Fibroblast of pulmonary artery (primary cell): ENCODE data around the gene KPTN.

Experiments
- DNase-seq: peaks from one replicate; pipeline ENCODE4 v3.0.0-alpha.2; 2010; ENCODE audit warnings: low read depth
- H3K4me3 ChIP-seq: replicated peaks from 2 replicates; pipeline ENCODE4 v1.5.1; 2011; ENCODE audit warnings: low read depth, mild to moderate bottlenecking, control low read depth, low read length, moderate library complexity
- TF ChIP-seq, protein P1 (sequence below): IDR thresholded peaks from 2 replicates; pipeline ENCODE4 v1.5.1; 2011; ENCODE audit warnings: mild to moderate bottlenecking, control low read depth, low read length, inconsistent platforms; ENCODE audit errors: missing control alignments

Gene KPTN

DNA sequence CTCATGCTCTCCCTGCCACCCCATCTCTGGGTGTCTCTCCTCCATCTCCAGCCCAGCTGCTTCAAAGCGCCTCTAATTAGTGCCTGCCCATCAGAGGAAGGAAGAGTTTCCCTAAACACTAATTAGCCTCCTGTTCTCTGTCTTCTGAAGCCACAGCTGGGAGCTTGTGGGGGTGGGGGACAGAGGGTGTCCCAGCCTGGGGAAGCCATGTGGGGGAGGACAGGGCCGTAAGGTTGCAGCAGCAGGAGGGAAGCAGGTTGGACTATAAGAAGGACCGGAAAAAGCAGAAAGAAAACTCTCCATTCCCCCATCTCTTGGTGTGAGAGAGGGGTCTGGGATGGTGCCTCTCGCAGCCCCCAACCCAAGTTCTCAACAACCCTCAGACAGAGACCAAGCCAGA, 38.5 kb downstream of the KPTN start:
- TF ChIP-seq, protein P1, sequence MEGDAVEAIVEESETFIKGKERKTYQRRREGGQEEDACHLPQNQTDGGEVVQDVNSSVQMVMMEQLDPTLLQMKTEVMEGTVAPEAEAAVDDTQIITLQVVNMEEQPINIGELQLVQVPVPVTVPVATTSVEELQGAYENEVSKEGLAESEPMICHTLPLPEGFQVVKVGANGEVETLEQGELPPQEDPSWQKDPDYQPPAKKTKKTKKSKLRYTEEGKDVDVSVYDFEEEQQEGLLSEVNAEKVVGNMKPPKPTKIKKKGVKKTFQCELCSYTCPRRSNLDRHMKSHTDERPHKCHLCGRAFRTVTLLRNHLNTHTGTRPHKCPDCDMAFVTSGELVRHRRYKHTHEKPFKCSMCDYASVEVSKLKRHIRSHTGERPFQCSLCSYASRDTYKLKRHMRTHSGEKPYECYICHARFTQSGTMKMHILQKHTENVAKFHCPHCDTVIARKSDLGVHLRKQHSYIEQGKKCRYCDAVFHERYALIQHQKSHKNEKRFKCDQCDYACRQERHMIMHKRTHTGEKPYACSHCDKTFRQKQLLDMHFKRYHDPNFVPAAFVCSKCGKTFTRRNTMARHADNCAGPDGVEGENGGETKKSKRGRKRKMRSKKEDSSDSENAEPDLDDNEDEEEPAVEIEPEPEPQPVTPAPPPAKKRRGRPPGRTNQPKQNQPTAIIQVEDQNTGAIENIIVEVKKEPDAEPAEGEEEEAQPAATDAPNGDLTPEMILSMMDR, result no peak
- H3K4me3 ChIP-seq, result no peak overlapping the region
- DNase-seq, result no peak

DNA sequence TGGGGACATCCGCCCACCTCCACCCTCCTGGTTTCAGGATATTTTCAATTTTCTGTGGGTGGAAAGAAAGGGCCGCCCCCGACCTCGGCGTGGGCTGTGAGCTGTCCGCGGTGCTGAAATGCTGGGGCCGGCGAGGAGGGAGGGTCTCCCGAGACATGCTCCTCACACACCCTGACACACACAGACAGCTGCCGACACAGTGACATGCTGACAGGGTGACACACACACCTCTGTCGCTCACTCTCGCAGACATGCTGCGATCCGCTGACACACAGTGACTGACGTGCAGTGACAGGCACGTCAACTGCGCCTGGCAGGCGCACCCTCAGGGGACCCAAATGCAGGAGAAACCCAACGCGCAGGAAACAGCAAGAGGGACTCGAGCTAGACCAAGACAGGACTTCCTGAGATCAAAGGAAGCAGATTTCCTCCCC, 39.6 kb downstream of the KPTN start:
- no peak for DNase-seq
- TF ChIP-seq, protein P1, result no peak
- H3K4me3 ChIP-seq, result no peak overlapping the region

DNA sequence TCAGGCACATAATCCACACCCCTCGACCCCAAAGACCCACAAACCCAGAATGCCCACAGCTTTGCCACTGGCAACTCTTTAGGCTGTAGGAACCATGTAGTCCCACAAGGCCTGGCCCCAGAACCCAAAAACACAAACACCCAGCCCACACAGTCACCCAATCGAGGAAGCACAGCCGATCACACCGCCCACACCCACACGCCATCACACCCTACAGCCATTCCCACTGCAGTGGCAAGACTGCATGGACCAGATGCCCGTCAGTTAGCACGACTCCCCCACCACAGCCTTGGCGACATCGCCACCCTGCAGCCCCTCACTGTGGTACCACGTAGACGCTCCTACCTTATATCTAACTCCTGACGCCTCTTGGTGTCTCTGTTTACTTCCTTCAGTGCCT, 40.7 kb downstream of the KPTN start:
- TF ChIP-seq, protein P1, result no peak
- H3K4me3 ChIP-seq, result no peak overlapping the region
- DNase-seq, result no peak

DNA sequence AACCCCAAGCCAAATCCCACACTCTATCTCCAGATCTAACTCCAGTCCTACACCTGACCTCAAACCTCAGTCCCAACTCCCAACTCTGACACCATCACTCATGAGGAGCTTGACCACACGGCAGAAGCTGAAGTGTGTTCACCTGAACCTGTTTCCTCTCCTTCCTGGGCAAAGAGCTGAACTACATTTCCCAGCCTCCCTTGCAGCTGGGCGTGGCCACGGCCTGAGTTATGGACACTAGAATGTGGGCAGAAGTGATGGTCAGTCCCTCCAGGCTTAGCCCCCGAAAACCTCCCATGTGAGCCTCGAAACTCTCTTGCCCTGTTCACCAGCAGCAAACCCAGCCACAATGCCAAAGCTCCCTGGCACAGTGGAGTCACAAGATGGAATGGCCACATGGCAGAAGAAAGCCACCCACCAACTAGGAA, 45.2 kb downstream of the KPTN start:
- no peak overlapping the region for H3K4me3 ChIP-seq
- TF ChIP-seq, protein P1, result no peak
- DNase-seq, result no peak

DNA sequence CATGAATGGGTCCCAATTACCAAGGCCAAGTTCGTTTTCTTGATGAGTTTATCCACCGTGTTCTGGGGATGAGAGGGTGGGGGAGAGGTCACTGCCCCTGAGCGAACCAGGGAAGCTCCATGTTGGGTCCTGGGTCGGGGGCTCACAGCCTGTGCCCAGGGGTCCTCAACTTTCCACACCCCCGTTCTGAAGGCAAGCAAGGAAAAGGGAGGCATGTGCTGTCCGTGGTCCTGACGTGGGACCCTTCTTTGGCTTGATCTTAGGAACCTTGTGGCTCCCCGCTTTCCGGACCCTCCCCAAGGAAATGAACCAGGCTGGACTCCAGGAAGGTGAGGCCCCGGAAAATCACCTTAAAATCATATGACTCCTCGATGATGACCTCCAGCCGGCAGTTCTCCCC, 46.5 kb downstream of the KPTN start:
- no peak overlapping the region for H3K4me3 ChIP-seq
- TF ChIP-seq, protein P1, result no peak
- DNase-seq, result no peak

DNA sequence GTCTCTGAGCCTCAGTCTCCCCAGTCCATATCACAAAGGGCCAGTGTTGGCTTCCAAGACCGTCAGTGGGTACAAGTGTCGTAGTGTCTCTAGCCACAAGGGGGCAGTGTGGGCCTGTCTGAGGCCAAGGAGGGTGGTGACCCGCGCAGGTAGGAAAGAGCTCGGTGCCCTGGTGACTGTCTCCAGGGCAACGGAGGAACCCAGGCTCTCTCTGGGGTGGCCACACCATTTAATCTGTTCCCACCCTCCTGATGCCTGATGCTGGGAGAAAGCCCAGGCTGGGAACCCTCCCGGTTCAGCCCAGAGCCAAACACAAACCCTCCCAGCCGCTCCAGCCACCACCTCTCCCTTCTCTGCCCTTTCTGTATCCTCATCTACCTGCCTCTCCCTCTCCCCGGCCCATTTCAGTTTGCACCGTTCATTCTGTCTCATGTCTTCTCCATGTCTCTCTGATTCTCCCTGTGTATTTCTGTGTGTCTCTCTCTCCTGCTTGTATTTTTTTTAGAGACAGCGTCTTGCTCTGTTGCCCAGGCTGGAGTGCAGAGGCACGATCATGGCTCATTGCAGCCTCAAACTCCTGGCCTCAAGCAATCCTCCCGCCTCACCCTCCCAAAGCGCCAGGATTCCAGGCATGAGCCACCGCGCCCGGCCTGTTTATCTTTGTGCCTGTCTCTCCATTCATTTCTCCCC, 47.2 kb downstream of the KPTN start:
- no peak overlapping the region for H3K4me3 ChIP-seq
- DNase-seq, result peak; percentile 67
- TF ChIP-seq, protein P1, result peak; percentile 85

DNA sequence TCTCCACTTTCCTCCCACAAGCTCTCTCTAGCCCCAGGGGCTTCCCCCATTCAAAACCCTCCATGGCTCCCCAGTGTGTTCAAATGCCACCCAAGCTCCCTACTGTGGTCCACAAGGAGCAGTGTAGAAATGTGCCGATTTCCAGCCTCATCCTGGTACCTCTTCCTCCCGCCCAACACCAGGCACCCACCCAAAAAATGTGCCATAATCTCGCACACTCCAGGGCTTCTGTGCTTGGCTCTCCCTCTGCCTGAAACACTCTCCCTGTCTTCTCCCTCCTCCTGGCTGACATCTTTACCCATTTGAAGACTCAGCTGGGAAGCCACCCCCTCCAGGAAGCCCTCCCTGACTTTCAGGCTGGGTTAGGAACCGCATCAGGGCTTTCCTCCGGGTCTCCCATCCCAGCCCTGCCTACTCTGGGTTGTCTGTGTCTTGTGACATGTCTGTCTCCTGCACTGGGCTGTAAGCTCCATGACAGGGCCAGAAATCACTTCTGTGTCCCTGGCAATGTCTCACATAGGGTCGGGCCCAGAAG, 48.1 kb downstream of the KPTN start:
- no peak overlapping the region for H3K4me3 ChIP-seq
- DNase-seq, result no peak
- TF ChIP-seq, protein P1, result no peak
